ENCODE measurements around the gene AP5S1.
A peak's percentile ranks its signal among the peaks of the same experiment; 100 is the strongest.

Gene AP5S1, protein sequence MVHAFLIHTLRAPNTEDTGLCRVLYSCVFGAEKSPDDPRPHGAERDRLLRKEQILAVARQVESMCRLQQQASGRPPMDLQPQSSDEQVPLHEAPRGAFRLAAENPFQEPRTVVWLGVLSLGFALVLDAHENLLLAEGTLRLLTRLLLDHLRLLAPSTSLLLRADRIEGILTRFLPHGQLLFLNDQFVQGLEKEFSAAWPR

DNA sequence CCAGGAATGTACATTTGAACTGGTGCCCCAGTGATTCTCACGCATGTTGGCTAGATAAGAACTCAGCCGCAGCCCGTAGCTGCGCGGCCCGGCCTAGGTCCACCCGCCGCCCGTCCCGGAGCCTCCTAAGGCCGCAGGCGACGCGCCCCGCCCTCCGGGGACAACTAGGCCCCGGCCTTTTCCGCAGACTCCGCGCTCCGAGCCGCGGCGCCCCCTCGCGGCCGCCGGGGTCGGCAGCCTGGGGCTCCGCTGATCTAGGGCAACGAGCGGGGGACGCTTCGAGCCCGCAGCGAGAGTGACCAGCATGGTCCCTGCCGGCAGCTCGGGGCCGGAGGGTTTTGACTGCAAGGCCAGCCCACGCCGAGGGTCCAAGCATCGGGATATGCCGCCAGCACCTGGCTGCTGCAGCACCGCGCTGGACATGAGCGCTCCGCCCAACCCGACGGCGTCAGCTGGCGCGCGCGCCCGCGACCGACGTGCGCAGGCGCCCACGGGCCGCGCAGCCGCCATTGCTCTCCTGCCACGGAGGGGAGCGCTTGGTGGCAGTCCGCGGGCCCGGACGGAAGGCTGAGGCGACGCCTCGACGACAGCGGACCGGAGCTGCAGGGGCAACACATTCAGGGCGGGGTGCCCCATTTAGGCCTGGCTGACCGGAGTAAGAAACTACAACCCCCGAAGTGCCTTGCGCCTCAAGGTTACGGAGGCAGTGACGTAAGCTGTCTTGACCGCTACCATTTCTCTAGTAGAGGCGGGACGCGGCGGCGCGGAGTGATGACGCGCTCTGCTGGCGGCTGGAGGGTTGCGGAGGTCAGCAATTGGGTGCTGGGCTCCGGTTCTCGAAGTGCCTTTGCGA, at the start of gene AP5S1:
AP5S1 (plus strand) TSS at position 500 of the 853 bp plus-strand sequence. CDS start 1,571 bp downstream, outside the sequence.
- H3K27ac ChIP-seq: peak within 1 kb of the TSS; percentile 90
- TF ChIP-seq, protein P1, sequence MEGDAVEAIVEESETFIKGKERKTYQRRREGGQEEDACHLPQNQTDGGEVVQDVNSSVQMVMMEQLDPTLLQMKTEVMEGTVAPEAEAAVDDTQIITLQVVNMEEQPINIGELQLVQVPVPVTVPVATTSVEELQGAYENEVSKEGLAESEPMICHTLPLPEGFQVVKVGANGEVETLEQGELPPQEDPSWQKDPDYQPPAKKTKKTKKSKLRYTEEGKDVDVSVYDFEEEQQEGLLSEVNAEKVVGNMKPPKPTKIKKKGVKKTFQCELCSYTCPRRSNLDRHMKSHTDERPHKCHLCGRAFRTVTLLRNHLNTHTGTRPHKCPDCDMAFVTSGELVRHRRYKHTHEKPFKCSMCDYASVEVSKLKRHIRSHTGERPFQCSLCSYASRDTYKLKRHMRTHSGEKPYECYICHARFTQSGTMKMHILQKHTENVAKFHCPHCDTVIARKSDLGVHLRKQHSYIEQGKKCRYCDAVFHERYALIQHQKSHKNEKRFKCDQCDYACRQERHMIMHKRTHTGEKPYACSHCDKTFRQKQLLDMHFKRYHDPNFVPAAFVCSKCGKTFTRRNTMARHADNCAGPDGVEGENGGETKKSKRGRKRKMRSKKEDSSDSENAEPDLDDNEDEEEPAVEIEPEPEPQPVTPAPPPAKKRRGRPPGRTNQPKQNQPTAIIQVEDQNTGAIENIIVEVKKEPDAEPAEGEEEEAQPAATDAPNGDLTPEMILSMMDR (conservative IDR thresholded peaks at IDR 0.05): peak; percentile 98
- peak; percentile 95 for TF ChIP-seq ZFX (IDR thresholded peaks at IDR 0.05)

DNA sequence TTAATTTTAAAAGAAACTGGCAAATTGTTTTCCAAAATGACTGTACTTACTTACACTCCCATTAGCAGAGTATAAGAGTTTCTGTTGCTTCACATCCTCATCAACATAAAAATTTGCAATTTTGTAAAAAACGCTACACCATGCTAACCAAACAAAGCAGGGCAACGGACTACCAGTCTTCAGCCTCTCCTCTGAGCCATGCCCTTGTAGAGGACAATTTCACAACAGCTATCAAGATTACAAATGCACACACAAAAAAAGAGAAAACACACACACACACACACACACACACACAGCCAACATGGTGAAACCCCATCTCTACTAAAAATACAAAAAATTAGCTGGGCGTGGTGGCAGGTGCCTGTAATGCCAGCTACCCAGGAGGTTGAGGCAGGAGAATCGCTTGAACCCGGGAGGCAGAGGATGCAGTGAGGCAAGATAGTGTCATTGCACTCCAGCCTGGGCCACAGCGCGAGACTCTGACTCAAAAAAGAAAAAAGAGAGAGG, 48.7 kb upstream of the AP5S1 start:
- no peak for TF ChIP-seq ZFX (IDR thresholded peaks at IDR 0.05)
- TF ChIP-seq, protein P1 (conservative IDR thresholded peaks at IDR 0.05): no peak
- no peak overlapping the region for H3K27ac ChIP-seq

DNA sequence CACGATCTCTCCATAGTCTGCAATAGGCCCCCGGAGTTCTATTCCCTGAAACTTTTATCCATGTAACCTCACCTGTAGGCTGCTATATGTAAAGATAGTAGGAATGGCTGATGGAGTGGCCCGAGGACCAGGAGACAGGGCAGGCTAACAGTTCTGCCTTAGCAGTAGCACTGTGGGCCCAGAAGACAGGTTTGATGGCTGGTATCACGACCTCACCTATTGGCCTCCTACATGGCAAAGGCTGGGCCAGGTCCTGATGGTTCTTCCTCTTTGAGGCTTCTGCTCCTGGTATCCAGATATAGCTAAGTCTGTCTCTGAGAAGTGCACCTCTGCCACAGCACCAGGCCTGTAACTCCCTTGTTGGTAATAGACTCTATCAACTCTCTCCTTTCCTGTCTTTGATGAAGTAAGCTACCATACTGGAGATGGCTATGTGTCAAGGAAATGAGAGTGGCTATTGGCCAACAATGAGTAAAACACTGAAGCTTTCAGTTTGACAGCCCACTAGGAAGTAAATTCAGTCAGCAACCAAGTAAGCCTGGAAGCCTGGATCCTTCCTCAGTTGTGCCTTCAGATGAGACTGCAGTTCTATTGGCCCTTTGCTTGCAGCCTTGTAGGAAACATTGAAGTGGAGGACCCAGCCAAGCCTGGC, 44.8 kb upstream of the AP5S1 start:
- TF ChIP-seq, protein P1 (conservative IDR thresholded peaks at IDR 0.05): no peak
- TF ChIP-seq ZFX (IDR thresholded peaks at IDR 0.05): no peak
- no peak overlapping the region for H3K27ac ChIP-seq

DNA sequence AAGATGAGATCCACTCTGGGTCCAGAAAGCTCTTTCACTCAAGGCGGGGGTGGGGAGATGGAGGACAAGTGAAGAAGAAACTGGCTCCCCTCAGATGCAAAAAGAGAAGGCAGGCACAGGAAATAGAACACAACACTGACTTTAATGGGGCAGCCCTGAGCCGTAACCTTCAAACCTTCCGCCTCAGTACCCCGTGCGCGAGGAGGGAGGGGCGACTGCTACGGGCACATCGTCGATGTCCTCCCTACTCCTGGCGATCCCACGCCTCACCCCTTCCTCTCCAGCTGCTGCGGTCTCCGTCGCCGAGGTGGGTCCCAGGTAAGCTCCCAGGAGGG, 43.0 kb upstream of the AP5S1 start:
- H3K27ac ChIP-seq: no peak overlapping the region
- TF ChIP-seq ZFX (IDR thresholded peaks at IDR 0.05): no peak
- TF ChIP-seq, protein P1 (conservative IDR thresholded peaks at IDR 0.05): no peak

DNA sequence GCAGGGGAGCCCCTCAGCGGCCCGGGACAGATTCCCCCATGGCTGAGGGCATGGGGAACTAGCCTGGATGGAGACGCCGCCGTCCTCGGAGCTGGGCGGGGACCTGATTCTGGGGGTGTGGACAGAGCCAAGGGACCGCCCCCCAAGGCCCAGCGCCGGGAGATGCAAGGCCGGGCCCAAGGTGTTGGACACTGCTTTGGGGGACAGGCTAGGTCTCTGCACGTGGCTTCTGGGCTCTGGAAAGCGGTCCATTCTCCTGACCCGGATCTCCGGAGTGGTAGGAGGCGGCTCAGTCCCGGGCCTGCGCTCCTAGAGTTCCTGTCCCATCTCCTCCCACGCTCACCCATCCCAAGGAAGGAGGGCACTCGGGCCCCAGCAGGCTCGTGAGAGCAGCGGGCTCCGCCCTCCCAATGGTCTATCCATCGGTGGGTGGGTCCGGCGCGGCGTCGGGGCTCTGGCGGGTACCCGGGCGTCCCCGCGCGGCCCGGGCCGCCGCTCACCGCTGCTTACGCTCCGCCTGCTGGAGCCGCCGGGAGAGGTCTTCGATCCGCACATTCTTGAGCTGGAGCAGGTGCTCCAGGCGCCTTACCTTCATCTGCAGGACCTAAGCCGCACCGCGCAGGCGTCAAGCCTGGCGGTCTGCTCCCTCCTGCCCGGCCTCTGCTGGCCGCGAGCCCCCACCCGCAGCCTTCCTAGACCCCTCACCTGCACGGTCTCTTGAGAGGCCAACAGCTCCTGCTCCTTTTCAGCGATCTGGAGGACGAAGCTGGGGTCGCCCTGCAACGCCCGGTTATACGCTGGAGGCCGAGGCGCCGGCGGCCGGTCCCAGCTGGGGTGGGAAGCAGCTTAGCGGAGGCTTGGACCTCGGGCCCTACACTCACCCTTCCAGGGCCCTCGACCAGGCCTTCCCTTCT, 42.4 kb upstream of the AP5S1 start:
- TF ChIP-seq ZFX (IDR thresholded peaks at IDR 0.05): no peak
- TF ChIP-seq, protein P1 (conservative IDR thresholded peaks at IDR 0.05): no peak

DNA sequence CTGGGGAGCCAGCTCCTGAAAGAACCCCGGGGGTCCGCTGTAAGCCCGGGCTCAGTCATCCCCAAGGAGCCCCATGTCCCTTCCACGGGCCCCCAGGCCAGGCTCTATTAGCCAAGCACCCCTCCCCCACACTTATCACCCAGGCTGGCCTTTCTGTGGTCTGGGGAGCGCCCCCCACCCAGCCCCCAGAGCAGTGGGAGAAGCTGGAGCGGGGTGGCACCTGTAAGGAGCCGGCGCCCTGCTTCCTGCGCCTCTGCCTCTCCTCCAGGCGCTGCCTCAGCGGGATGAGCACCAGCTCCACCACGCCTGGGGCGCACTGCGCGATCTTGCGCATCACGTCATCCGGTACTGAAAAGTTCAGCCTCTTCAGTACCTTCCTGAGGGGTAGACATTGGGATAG, 41.4 kb upstream of the AP5S1 start:
- no peak overlapping the region for H3K27ac ChIP-seq
- TF ChIP-seq, protein P1 (conservative IDR thresholded peaks at IDR 0.05): no peak

More for the DNA sequence above, 42.4 kb upstream of the AP5S1 start:
- H3K27ac ChIP-seq: no peak overlapping the region
